Loucy (cell line): ENCODE data around the gene HK1.

ENCODE experiments used
- EZH2phosphoT487 ChIP-seq: fragments of 200-600 bp; IDR thresholded peaks from 2 replicates; pipeline ENCODE4 v1.6.1; 2018; ENCODE audit warnings: antibody characterized with exemption, mild to moderate bottlenecking, moderate library complexity, borderline replicate concordance
- TF ChIP-seq, protein P1 (sequence below): fragments of 200-600 bp; sonication (generic); conservative IDR thresholded peaks from 2 replicates; pipeline ENCODE4 v1.5.1; 2014; ENCODE audit warnings: mild to moderate bottlenecking, antibody characterized with exemption, low read length

DNA sequence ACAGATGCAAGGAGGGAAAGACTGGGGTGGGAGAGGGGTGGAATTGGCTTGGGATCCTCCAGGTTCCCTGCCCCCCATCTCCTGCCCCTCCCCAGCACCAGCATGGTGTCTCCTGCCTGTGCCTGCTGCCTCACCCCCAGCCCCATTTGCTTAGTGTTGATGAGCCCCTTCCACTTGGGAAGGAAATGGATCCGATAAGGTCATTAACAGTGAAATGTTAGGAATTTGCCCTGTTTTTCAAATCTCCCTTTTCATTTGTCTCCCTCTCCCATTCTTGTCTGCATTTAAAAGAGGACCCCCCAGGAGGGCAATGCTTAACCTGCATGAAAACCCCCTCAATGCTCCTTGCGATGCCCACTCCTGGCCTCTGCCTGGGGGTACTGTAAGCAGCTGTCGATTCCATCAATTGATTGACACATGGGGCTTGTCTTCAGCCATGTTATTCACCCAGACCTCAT is 51.5 kb downstream of the HK1 start:
- TF ChIP-seq, protein P1, sequence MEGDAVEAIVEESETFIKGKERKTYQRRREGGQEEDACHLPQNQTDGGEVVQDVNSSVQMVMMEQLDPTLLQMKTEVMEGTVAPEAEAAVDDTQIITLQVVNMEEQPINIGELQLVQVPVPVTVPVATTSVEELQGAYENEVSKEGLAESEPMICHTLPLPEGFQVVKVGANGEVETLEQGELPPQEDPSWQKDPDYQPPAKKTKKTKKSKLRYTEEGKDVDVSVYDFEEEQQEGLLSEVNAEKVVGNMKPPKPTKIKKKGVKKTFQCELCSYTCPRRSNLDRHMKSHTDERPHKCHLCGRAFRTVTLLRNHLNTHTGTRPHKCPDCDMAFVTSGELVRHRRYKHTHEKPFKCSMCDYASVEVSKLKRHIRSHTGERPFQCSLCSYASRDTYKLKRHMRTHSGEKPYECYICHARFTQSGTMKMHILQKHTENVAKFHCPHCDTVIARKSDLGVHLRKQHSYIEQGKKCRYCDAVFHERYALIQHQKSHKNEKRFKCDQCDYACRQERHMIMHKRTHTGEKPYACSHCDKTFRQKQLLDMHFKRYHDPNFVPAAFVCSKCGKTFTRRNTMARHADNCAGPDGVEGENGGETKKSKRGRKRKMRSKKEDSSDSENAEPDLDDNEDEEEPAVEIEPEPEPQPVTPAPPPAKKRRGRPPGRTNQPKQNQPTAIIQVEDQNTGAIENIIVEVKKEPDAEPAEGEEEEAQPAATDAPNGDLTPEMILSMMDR = no peak
- TF ChIP-seq EZH2phosphoT487 = no peak
